C4-2B (cell line): Measurements from ENCODE around the gene OLFML3.
"Not testable (repeated sequence)": the region's sequence is repeated elsewhere in the genome, so short reads cannot be mapped to it uniquely, and the experiment has no call there.

ENCODE experiments used
- H3K27ac ChIP-seq: fragments of 450-650 bp; 2 replicates; pipeline ENCODE4 v1.5.1; 2017
- ZFX ChIP-seq: fragments of 450-650 bp; IDR thresholded peaks from 2 replicates; pipeline ENCODE4 v1.6.1; 2017
- TF ChIP-seq, protein P1 (sequence below): fragments of 450-650 bp; conservative IDR thresholded peaks from 2 replicates; pipeline ENCODE4 v1.5.1; 2017; ENCODE audit warnings: mild to moderate bottlenecking

The OLFML3 gene

DNA sequence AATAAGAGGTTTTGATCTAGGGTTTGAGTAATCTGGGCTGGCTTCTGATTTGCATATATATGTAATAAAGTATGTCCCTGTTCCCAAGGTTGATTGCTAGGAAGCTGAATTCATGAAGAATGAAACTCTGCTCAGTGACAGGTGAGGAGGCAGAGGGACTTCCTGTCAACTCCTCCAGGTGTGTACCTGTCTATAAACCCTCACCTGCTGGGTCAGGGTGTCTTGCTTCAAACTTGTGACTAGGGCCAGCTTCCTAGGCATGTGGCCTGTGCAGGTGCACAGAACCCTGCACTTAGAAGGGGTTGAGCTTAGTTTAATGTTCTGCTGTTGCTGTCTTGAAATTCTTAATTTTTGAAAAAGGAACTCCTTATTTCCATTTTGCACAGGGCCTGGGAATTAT lies 21.1 kb downstream of the OLFML3 start:
- no peak overlapping the region for H3K27ac ChIP-seq
- TF ChIP-seq ZFX: no peak

DNA sequence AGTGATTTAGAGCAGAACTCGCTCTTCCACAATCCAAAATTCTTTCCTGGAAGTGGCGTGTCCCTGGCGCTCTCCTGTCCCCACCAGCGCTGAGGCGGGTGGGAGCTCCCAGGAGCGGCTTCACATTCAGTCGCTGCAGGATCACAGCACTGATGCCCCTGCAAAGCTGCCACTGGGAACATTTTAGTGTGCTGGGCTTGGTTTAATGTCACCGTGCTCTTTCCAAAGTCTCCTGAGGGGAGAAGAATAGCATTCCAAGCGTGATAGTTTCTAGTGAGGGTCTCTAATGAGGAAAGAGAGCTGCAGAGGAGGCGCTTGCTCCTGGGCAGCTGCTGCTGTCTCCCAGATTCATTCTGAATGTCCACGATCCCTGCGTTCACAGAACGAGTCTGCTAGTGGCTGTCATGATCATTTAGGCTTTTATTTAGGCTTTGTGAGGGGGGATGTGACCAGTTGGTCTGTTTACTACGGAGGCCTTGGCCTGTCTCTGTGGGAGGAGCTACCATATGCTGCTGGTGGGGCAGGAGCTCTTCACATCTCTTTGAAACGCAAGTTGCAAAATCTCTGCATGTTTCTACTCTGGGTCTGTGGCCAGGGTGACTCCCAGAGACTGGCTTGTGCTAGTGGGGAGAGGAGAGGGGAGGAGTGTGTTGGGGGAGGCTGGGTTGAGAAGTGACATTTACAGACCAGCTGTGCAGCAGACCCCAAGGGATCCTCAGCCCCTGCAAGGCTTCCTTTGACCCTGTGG lies 23.4 kb downstream of the OLFML3 start:
- TF ChIP-seq, protein P1, sequence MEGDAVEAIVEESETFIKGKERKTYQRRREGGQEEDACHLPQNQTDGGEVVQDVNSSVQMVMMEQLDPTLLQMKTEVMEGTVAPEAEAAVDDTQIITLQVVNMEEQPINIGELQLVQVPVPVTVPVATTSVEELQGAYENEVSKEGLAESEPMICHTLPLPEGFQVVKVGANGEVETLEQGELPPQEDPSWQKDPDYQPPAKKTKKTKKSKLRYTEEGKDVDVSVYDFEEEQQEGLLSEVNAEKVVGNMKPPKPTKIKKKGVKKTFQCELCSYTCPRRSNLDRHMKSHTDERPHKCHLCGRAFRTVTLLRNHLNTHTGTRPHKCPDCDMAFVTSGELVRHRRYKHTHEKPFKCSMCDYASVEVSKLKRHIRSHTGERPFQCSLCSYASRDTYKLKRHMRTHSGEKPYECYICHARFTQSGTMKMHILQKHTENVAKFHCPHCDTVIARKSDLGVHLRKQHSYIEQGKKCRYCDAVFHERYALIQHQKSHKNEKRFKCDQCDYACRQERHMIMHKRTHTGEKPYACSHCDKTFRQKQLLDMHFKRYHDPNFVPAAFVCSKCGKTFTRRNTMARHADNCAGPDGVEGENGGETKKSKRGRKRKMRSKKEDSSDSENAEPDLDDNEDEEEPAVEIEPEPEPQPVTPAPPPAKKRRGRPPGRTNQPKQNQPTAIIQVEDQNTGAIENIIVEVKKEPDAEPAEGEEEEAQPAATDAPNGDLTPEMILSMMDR: no peak
- no peak for TF ChIP-seq ZFX
- H3K27ac ChIP-seq: no peak overlapping the region

DNA sequence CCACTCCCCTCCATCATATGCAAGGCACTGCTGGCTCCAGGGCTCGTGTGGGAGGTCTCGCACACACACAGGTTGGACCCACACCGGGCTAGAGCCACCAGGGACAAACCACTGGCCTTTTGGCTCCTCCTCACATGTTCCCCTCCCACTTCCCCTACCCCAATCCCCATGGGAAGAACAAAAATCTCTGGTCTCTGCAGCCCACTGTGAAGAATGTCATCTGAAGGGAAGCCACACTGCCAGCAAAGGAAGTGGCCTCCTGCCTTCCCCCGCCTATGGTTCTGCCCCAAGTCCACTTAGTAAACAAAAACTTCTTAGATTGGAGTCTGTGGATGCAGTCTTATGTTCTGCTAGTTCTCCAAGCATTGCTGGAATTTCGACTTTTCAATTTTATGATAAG lies 24.2 kb downstream of the OLFML3 start:
- H3K27ac ChIP-seq: no peak overlapping the region
- no peak for TF ChIP-seq ZFX
- TF ChIP-seq, protein P1: no peak

DNA sequence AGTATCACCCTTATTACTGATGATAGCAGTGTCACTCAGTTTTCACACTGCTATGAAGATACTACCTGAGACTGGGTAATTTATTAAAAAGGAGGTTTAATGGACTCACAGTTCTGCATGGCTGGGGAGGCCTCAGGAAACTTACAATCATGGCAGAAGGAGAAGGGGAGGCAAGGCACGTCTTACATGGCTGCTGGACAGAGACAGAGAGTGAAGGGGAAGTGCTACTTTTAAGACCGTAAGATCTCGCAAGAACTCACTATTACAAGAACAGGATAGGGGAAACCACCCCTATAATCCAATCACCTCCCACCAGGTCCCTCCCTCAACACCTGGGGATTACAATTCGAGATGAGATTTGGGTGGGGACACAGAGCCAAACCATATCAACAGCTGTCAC lies 27.6 kb downstream of the OLFML3 start:
- H3K27ac ChIP-seq: not testable (repeated sequence)

DNA sequence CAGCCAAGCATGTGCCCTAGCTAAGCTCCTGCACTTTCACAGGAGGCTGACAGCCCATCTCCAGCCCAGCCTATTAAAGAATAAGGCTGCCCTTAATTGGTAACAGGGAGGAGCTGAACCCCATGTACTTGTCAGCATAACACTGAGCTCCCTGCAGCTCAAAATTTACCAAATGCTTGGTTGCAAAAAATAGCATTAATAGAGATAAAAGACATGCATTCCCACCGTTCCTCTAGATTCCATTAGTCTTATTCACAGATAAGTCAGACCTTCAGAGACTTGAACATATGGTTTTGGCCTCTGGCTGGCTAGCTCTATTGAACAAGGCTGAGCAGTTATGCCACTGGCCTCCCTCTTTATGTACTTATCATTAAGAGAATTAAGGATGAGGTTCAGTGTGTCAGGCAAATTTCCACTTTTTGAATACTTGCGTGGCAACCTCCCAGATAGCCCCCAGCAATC lies 29.2 kb downstream of the OLFML3 start:
- TF ChIP-seq, protein P1: no peak
- no peak for TF ChIP-seq ZFX
- H3K27ac ChIP-seq: no peak overlapping the region

DNA sequence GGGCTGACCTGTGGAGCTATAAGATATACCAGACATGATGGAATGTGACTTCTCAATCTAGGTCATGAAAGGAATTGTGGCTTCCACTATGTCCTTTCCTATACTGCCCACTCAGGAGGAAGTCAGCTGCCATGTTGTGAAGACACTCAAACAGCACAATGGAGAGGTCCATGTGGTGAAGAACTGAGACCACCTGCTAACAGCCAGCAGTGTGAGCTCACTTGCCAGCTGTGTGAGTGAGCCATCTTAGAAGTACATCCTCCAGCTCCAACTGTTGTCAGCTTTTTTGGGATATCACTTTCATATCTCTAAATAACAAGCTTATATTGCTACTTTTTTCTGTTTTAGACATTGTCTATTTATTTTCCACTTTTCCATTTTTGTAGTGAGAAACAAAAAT lies 29.7 kb downstream of the OLFML3 start:
- no peak overlapping the region for H3K27ac ChIP-seq
- no peak for TF ChIP-seq ZFX
- TF ChIP-seq, protein P1: no peak

DNA sequence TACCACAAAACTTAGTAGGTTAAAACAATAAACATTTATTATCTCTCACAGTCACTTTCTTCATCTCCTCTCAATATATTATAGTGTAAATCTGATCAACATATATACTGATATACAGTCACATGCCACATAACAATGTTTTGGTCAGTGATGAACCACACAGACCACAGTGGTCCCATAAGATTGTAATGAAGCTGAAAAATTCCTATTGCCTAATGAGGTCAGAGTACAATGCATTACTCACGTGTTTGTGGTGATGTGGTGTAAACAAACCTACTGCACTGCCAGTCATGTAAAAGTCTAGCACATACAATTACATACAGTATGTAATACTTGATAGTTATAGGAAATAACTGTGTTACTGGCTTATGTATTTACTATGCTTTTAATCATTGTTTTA lies 30.1 kb downstream of the OLFML3 start:
- no peak overlapping the region for H3K27ac ChIP-seq
- TF ChIP-seq, protein P1: no peak
- no peak for TF ChIP-seq ZFX

DNA sequence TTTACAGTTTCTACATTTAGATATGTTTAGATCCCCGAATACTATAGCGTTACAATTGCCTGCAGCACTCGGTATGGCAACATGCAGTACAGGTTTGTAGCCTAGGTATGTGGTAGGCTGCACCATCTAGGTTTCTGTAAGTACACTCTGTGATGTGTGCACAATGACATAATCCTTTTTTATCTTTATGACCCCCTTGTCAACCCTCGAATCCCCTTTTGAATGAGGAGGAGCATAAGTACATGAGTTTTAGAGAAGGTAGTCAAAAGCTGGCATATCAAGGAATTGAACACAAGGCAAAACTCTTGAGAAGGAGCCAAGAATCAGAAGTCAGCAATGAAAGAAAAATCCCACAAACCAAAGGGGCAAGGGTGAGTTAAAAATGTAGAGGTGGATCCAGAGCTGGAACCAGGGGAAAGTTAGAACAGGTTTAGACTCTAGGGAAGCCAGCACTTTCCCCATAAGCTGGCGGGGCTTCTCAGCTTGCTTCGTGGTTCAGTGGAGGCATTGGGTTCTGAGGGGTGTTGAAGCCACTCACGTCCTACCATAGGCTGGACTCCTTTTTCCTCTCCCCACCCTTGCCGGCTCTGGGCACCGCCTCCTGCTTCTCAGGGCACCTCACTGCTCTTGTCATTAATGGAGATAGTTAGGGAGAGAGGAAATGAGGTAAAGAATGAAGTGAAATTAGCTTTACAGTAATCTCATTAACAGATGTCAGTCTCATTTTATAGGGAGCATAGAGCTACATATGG lies 31.3 kb downstream of the OLFML3 start:
- TF ChIP-seq, protein P1: no peak
- TF ChIP-seq ZFX: no peak
- H3K27ac ChIP-seq: no peak overlapping the region
